SK-N-SH (cell line): Measurements from ENCODE around the gene DTX1.

ENCODE experiments used
- CTCF ChIP-seq: fragments of 200-600 bp; sonication (generic); IDR thresholded peaks from 2 replicates; pipeline ENCODE4 v1.6.1; 2017; ENCODE audit warnings: antibody characterized with exemption, mild to moderate bottlenecking, moderate library complexity
- EP300 ChIP-seq, 2 experiments: IDR thresholded peaks; 2 replicates each; pipeline versions ENCODE4 v1.4.0 to v1.6.1; 2012; ENCODE audit warnings: borderline replicate concordance in 1 of 2, low read depth in 1 of 2, low read length in 1 of 2
- REST ChIP-seq: IDR thresholded peaks from 2 replicates; pipeline ENCODE4 v1.6.1; 2012; ENCODE audit warnings: mild to moderate bottlenecking, low read depth, low read length, moderate library complexity

- TF ChIP-seq REST (no peak), EP300 (IDR thresholded peaks at IDR 0.05; ENCODE audit: borderline replicate concordance in 1 of 2, low read depth in 1 of 2, low read length in 1 of 2) (no peak), CTCF (no peak)
These were observed 33.3 kb downstream of the DTX1 start for GRCh38 chr12:113089839-113090238.
